Upper lobe of right lung (tissue), 1 donor: ENCODE measurements around the gene AP1M2. TPM values are rescaled to one million over a fixed set of nuclear protein-coding genes. Genes with fewer than 3 reads are reported as not detected.
A peak's percentile ranks its signal among the peaks of the same experiment; 100 is the strongest.
"Not testable (repeated sequence)": the region's sequence is repeated elsewhere in the genome, so short reads cannot be mapped to it uniquely, and the experiment has no call there.

Experiments
- ATAC-seq: fragments of 200-7000 bp; cut with Tn5 transposase; one replicate; pipeline ENCODE4 v1.9.1; 2020; ENCODE audit warnings: mild to moderate bottlenecking, moderate library complexity
- DNase-seq: peaks from one replicate; pipeline ENCODE4 v3.0.0-alpha.2; 2020
- H3K27ac ChIP-seq: fragments of 200-600 bp; one replicate; pipeline ENCODE4 v1.8.0; 2022
- H3K27me3 ChIP-seq: fragments of 200-600 bp; one replicate; pipeline ENCODE4 v1.8.0; 2022; ENCODE audit warnings: mild to moderate bottlenecking
- H3K36me3 ChIP-seq: fragments of 200-600 bp; one replicate; pipeline ENCODE4 v1.8.0; 2022
- H3K4me1 ChIP-seq: fragments of 200-600 bp; one replicate; pipeline ENCODE4 v1.8.0; 2022
- H3K4me3 ChIP-seq: fragments of 200-600 bp; one replicate; pipeline ENCODE4 v1.8.0; 2022; ENCODE audit warnings: mild to moderate bottlenecking
- H3K9me3 ChIP-seq: fragments of 200-600 bp; one replicate; pipeline ENCODE4 v1.8.0; 2022
- CTCF ChIP-seq: fragments of 200-600 bp; IDR thresholded peaks from one replicate; pipeline ENCODE4 v1.8.0; 2022; ENCODE audit warnings: antibody characterized with exemption
- intact Hi-C: fragments of 100-400 bp; cut with DNase I; formaldehyde crosslinking; loops from one replicate; pipeline ENCODE4 v1.11.0; 2022
- total RNA-seq: library from RNA; stranded (reverse); fragmentation: NEBNext Ultra II Directional; extraction: Animal tissue kit (Norgen Biotek cat#: 25700); gene quantifications from one replicate; pipeline ENCODE4 v1.2.1, GENCODE V29; 2021
- donor health status: DM: no; HTN: yes; CAD: no; lungs with severe emphysema.

Gene AP1M2
- total RNA-seq, 1 donor from 2014 or later, result 37.8 TPM

GRCh38 chr19:10543420-10544241 lies 43.5 kb downstream of the AP1M2 start, which contains the start of gene ATG4D:
ATG4D (plus strand) TSS chr19:10543904; CDS start chr19:10544091, 187 bp downstream.
- Histone ChIP-seq H3K9me3 (no peaks in the 10 kb centered on the region), H3K27me3 (no peaks in the 10 kb centered on the region), H3K36me3 (peaks cover 30% of the 10 kb centered on the region), H3K4me1 (peaks cover 15% of the 10 kb centered on the region), H3K27ac (peak within 1 kb of the TSS; percentile 91), H3K4me3 (peak within 1 kb of the TSS; percentile 88)
- no peak for TF ChIP-seq CTCF
- ATAC-seq (peak; percentile 94), DNase-seq (peak; percentile 96)
- intact Hi-C loops, result no loop called here

GRCh38 chr19:10543059-10543419 lies 44.1 kb downstream of the AP1M2 start:
- Histone ChIP-seq H3K27ac (peak overlapping the region; percentile 91), H3K36me3 (peaks cover 24% of the 10 kb centered on the region), H3K4me3 (peak overlapping the region; percentile 88), H3K27me3 (no peaks in the 10 kb centered on the region), H3K9me3 (no peaks in the 10 kb centered on the region), H3K4me1 (peaks cover 15% of the 10 kb centered on the region)
- DNase-seq (no peak), ATAC-seq (no peak)
- intact Hi-C loops, result no loop called here
- no peak for TF ChIP-seq CTCF

GRCh38 chr19:10539016-10539415 lies 48.1 kb downstream of the AP1M2 start:
- H3K4me1 ChIP-seq, H3K4me3 ChIP-seq, DNase-seq, H3K27ac ChIP-seq, H3K9me3 ChIP-seq, ATAC-seq, H3K36me3 ChIP-seq, H3K27me3 ChIP-seq, intact Hi-C loops: not testable (repeated sequence)

GRCh38 chr19:10538204-10538983 lies 48.7 kb downstream of the AP1M2 start:
- Histone ChIP-seq H3K4me1 (peaks cover 4% of the 10 kb centered on the region), H3K27ac (no peak overlapping the region), H3K9me3 (no peaks in the 10 kb centered on the region), H3K27me3 (peaks cover 5% of the 10 kb centered on the region), H3K36me3 (no peaks in the 10 kb centered on the region), H3K4me3 (no peak overlapping the region)
- TF ChIP-seq CTCF, result no peak
- ATAC-seq (peak; percentile 15), DNase-seq (no peak)
- intact Hi-C loops, result no loop called here

- intact Hi-C loops, result no loop called here
- Histone ChIP-seq H3K9me3 (no peaks in the 10 kb centered on the region), H3K4me1 (no peaks in the 10 kb centered on the region), H3K36me3 (no peaks in the 10 kb centered on the region), H3K27ac (no peak overlapping the region), H3K27me3 (peaks cover 5% of the 10 kb centered on the region), H3K4me3 (no peak overlapping the region)
- no peak for DNase-seq
- no peak for TF ChIP-seq CTCF
- ATAC-seq, result no peak
These were observed 49.4 kb downstream of the AP1M2 start for GRCh38 chr19:10537668-10538067.

GRCh38 chr19:10535613-10536012 lies 51.5 kb downstream of the AP1M2 start:
- intact Hi-C loops, result no loop called here
- Histone ChIP-seq H3K36me3 (no peaks in the 10 kb centered on the region), H3K9me3 (no peaks in the 10 kb centered on the region), H3K27me3 (peaks cover 5% of the 10 kb centered on the region), H3K4me1 (no peaks in the 10 kb centered on the region), H3K4me3 (no peak overlapping the region), H3K27ac (no peak overlapping the region)
- ATAC-seq (no peak), DNase-seq (no peak)
- TF ChIP-seq CTCF, result no peak
